Stimulated activated CD4-positive, alpha-beta T cell treated with anti-CD3 and anti-CD28 coated beads, Interleukin-15, amount 100 ng/mL, for 24 hours (primary cell): ENCODE measurements around the gene SNTG2.

Experiments
- DNase-seq: peaks from one replicate; pipeline ENCODE4 v3.0.0-alpha.2; 2020

Gene SNTG2

GRCh38 chr2:1297372-1298159 lies 346.9 kb downstream of the SNTG2 start:
- DNase-seq: no peak

GRCh38 chr2:1299043-1299442 lies 348.4 kb downstream of the SNTG2 start:
- no peak for DNase-seq

- no peak for DNase-seq
Measured at GRCh38 chr2:1300284-1300683, 349.6 kb downstream of the SNTG2 start.

- DNase-seq: no peak
Measured at GRCh38 chr2:1301056-1301455, 350.4 kb downstream of the SNTG2 start.

GRCh38 chr2:1305342-1306013 lies 354.8 kb downstream of the SNTG2 start:
- no peak for DNase-seq

- DNase-seq: no peak
Measured at GRCh38 chr2:1306014-1306686, 355.5 kb downstream of the SNTG2 start.

- DNase-seq: no peak
Measured at GRCh38 chr2:1306687-1307516, 356.3 kb downstream of the SNTG2 start.

- no peak for DNase-seq
Measured at GRCh38 chr2:1307670-1308069, 357.0 kb downstream of the SNTG2 start.

GRCh38 chr2:1308678-1309077 lies 358.0 kb downstream of the SNTG2 start:
- no peak for DNase-seq

- no peak for DNase-seq
Measured at GRCh38 chr2:1309507-1309906, 358.9 kb downstream of the SNTG2 start.

GRCh38 chr2:1310202-1310601 lies 359.6 kb downstream of the SNTG2 start:
- DNase-seq: no peak

- DNase-seq: no peak
Measured at GRCh38 chr2:1310866-1311265, 360.2 kb downstream of the SNTG2 start.

GRCh38 chr2:1313240-1313924 lies 362.7 kb downstream of the SNTG2 start:
- no peak for DNase-seq

- DNase-seq: no peak
Measured at GRCh38 chr2:1314254-1314653, 363.6 kb downstream of the SNTG2 start.

GRCh38 chr2:1318366-1319009 lies 367.8 kb downstream of the SNTG2 start:
- no peak for DNase-seq

GRCh38 chr2:1319393-1319792 lies 368.7 kb downstream of the SNTG2 start:
- no peak for DNase-seq

GRCh38 chr2:1321321-1321720 lies 370.7 kb downstream of the SNTG2 start:
- DNase-seq: no peak

- no peak for DNase-seq
Measured at GRCh38 chr2:1324884-1325283, 374.2 kb downstream of the SNTG2 start.

GRCh38 chr2:1328684-1329083 lies 378.0 kb downstream of the SNTG2 start:
- no peak for DNase-seq

- no peak for DNase-seq
Measured at GRCh38 chr2:1339388-1340140, 388.9 kb downstream of the SNTG2 start.

GRCh38 chr2:1340141-1340512 lies 389.5 kb downstream of the SNTG2 start:
- DNase-seq: no peak
